GM12878 (cell line): ENCODE measurements around the gene DYNLL1. TPM values are rescaled to one million over a fixed set of nuclear protein-coding genes. Genes with fewer than 3 reads are reported as not detected.
A peak's percentile ranks its signal among the peaks of the same experiment; 100 is the strongest.

ENCODE experiments used
- ATAC-seq: fragments of 200-7000 bp; cut with Tn5 transposase; 3 replicates; pipeline ENCODE4 v1.9.1; 2020; ENCODE audit warnings: mild to moderate bottlenecking, moderate library complexity
- BruUV-seq: library from RNA; stranded (reverse); fragments of 400-500 nt; replicated peaks from 2 replicates; lab custom pipeline; 2021; lab: Mats Ljungman, UMichigan
- CTCF ChIA-PET: fragments of 300-600 bp; sonication (Branson Sonifier 250); formaldehyde crosslinking; extraction: SDS; loops from one replicate; lab custom pipeline; 2021; ENCODE audit warnings: inconsistent platforms; lab: Yijun Ruan, JAX
- POLR2A ChIA-PET: fragments of 350-600 bp; formaldehyde crosslinking; extraction: SDS; loops from one replicate; lab custom pipeline; 2021; ENCODE audit warnings: inconsistent platforms; lab: Charles Lee
- RAD21 ChIA-PET: fragments of 300-600 bp; sonication (Branson Sonifier 250); formaldehyde crosslinking; loops from one replicate; lab custom pipeline; 2023; ENCODE audit warnings: antibody characterized with exemption; ENCODE audit not compliant: unreplicated experiment; lab: Charles Lee
- SMC1A ChIA-PET: fragments of 300-600 bp; sonication (Branson Sonifier 250); formaldehyde crosslinking; loops from one replicate; lab custom pipeline; 2023; ENCODE audit not compliant: unreplicated experiment, uncharacterized antibody; lab: Charles Lee
- DNase-seq: peaks from one replicate; pipeline ENCODE4 v3.0.0-alpha.2; 2011; ENCODE audit warnings: low read depth, low spot score
- FAIRE-seq: peaks from 3 replicates; lab custom pipeline; 2011; peaks lifted over from hg19 to GRCh38; lab: Jason Lieb, UNC
- H2AFZ ChIP-seq: 2 replicates; pipeline ENCODE4 v1.6.0; 2011; ENCODE audit warnings: low read depth, low read length, control low read depth; ENCODE audit not compliant: control insufficient read depth
- H3K27ac ChIP-seq: 2 replicates; pipeline ENCODE4 v1.5.1; 2011; ENCODE audit warnings: control low read depth; ENCODE audit not compliant: control insufficient read depth, insufficient read depth
- H3K27me3 ChIP-seq, 2 experiments: replicated peaks in 1 of 2; 2 replicates each; pipeline versions ENCODE4 v1.6.0 to v1.6.1; 2011; ENCODE audit warnings: low read length in 1 of 2; ENCODE audit not compliant: control insufficient read depth in 2 of 2, insufficient read depth in 2 of 2
- H3K36me3 ChIP-seq, 2 experiments: 2 replicates each; pipeline ENCODE4 v1.5.1; 2011; ENCODE audit warnings: low read length in 1 of 2; ENCODE audit not compliant: control insufficient read depth in 2 of 2, insufficient read depth in 2 of 2
- H3K4me1 ChIP-seq: 2 replicates; pipeline ENCODE4 v1.6.1; 2011; ENCODE audit warnings: mild to moderate bottlenecking, low read length, moderate library complexity, mixed read lengths; ENCODE audit not compliant: control insufficient read depth, insufficient read depth
- H3K4me2 ChIP-seq: 2 replicates; pipeline ENCODE4 v1.6.0; 2011; ENCODE audit warnings: control low read depth; ENCODE audit not compliant: control insufficient read depth, insufficient read depth
- H3K4me3 ChIP-seq: fragments of 200-600 bp; sonication (generic); 2 replicates; pipeline ENCODE4 v1.5.1; 2016
- H3K79me2 ChIP-seq: 2 replicates; pipeline ENCODE4 v1.6.0; 2011; ENCODE audit warnings: low read length; ENCODE audit not compliant: control insufficient read depth, insufficient read depth
- H3K9ac ChIP-seq: 2 replicates; pipeline ENCODE4 v1.8.0; 2011; ENCODE audit warnings: low read length, control low read depth, mixed read lengths; ENCODE audit not compliant: control insufficient read depth, insufficient read depth
- H3K9me3 ChIP-seq: replicated peaks from 3 replicates; pipeline ENCODE4 v1.5.1; 2011; ENCODE audit warnings: mild to moderate bottlenecking, low read length; ENCODE audit not compliant: control insufficient read depth, insufficient read depth
- H4K20me1 ChIP-seq: 2 replicates; pipeline ENCODE4 v1.6.0; 2011; ENCODE audit not compliant: control insufficient read depth, insufficient read depth
- CTCF ChIP-seq, 3 experiments: IDR thresholded peaks in 2 of 3; conservative IDR thresholded peaks in 1 of 3; 2 replicates each; pipeline ENCODE4 v1.5.1; 2011; ENCODE audit warnings: low read depth in 3 of 3, low read length in 3 of 3, mild to moderate bottlenecking in 3 of 3, control low read depth in 2 of 3, moderate library complexity in 2 of 3, inconsistent platforms in 1 of 3, mixed read lengths in 1 of 3; ENCODE audit not compliant: control insufficient read depth in 2 of 3, insufficient read depth in 1 of 3; ENCODE audit errors: extremely low read depth in 1 of 3
- DPF2 ChIP-seq: fragments of 450-650 bp; IDR thresholded peaks from 2 replicates; pipeline ENCODE4 v1.6.1; 2017; ENCODE audit warnings: mild to moderate bottlenecking
- E2F4 ChIP-seq: IDR thresholded peaks from 2 replicates; pipeline ENCODE4 v1.6.1; 2012; ENCODE audit warnings: low read depth, low read length, improper control_type of control experiment
- KLF5 ChIP-seq: fragments of 450-650 bp; IDR thresholded peaks from 2 replicates; pipeline ENCODE4 v1.6.1; 2014; ENCODE audit warnings: mild to moderate bottlenecking; ENCODE audit not compliant: partially characterized antibody
- MTA3 ChIP-seq: IDR thresholded peaks from 2 replicates; pipeline ENCODE4 v1.6.1; 2012; ENCODE audit warnings: low read length, inconsistent platforms, borderline replicate concordance
- RAD21 ChIP-seq: IDR thresholded peaks from 2 replicates; pipeline ENCODE4 v1.6.1; 2011; ENCODE audit warnings: mild to moderate bottlenecking, low read depth, low read length, moderate library complexity; ENCODE audit not compliant: insufficient read depth
- SMAD1 ChIP-seq: fragments of 450-650 bp; IDR thresholded peaks from 2 replicates; pipeline ENCODE4 v1.6.1; 2018; ENCODE audit warnings: mild to moderate bottlenecking, low read depth; ENCODE audit not compliant: partially characterized antibody
- SMC3 ChIP-seq: IDR thresholded peaks from 2 replicates; pipeline ENCODE4 v1.6.1; 2011; ENCODE audit warnings: low read length, improper control_type of control experiment, borderline replicate concordance
- SRF ChIP-seq, 2 experiments: IDR thresholded peaks; 2 replicates each; pipeline ENCODE4 v1.6.1; 2011; ENCODE audit warnings: low read depth in 2 of 2, low read length in 2 of 2, mild to moderate bottlenecking in 1 of 2, moderate library complexity in 1 of 2
- WGBS: methylation state at CpG from one replicate; pipeline ENCODE4 v1.1.6; 2016; ENCODE audit warnings: low lambda C conversion rate; ENCODE audit not compliant: insufficient replicate concordance, insufficient coverage; ENCODE audit errors: missing lambda C conversion rate; 5-methylcytosine and 5-hydroxymethylcytosine counted together
- in situ Hi-C: fragments of 300-500 bp; cut with MboI; formaldehyde crosslinking; loops from 9 replicates; pipeline ENCODE4 v1.14.3; 2018; ENCODE audit warnings: mixed read lengths
- intact Hi-C: fragments of 100-400 bp; cut with micrococcal nuclease; formaldehyde crosslinking; loops from one replicate; pipeline ENCODE4 v1.14.2; 2022; ENCODE audit not compliant: unreplicated experiment
- polyA plus RNA-seq, 11 experiments: library from polyadenylated mRNA; depleted of rRNA in 4 of 11; unstranded in 6 of 11; stranded (reverse) in 5 of 11; fragments of >200 nt; fragmentation: Nextera tagmentation in 4 of 11; fragmentation: Illumina TruSeq in 1 of 11; extraction: Ambion mirVana in 4 of 11; extraction: Trizol in 1 of 11; gene quantifications; 1 replicate in 1 of 11; 2 replicates in 10 of 11; pipeline versions ENCODE4 v1.2.1 to v1.2.3, GENCODE V29; 2011 to 2016; ENCODE audit warnings: inconsistent platforms in 2 of 11, missing spikeins in 2 of 11, low read depth in 1 of 11
- total RNA-seq, 4 experiments: library from RNA; depleted of rRNA in 3 of 4; stranded (reverse); fragments of >200 nt in 3 of 4; fragmentation: Illumina TruSeq in 1 of 4; extraction: Trizol in 1 of 4; gene quantifications; 2 replicates each; pipeline versions ENCODE4 v1.2.1 to v1.2.3, GENCODE V29; 2013 to 2021
- TF ChIP-seq, protein P1 (sequence below): fragments of 450-650 bp; conservative IDR thresholded peaks from 2 replicates; pipeline ENCODE4 v1.6.1; 2017; ENCODE audit warnings: mild to moderate bottlenecking, moderate library complexity
- TF ChIP-seq, protein P2 (sequence below): IDR thresholded peaks from 2 replicates; pipeline ENCODE4 v1.6.1; 2012; ENCODE audit warnings: low read depth, low read length, improper control_type of control experiment

Gene DYNLL1
- total and polyA plus RNA-seq, 10 of the 15 experiments (the other 5 are each of a cell fraction or from before 2014, with no cell fraction given) = 239 to 796 (median 379) TPM

DNA sequence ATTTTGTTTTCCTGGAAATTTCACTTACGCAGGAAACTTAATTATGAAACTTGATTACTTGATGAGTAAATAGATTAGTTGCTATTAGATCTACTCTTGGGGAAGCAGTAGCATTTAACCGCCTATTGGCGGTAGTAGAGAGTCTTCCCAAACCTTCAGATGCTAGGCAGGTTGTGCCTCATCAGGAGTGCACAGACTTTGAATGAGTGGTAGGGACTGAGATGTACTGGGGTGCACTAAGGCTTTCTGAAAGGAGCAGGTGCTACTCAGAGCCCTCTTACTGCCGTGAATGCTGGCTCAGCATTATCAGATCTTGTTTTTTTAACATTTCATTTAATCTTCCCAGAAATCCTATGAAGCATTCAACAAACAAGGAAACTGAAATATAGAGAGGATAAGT, 41.9 kb upstream of the DYNLL1 start:
- ChIA-PET SMC1A (interaction anchor here (0.7 to 3.0 kb wide), 5 partner anchors 9 to 82 kb away, joined by 3 to 10 read pairs (median 4); no protein-coding TSS in a partner anchor), POLR2A (interaction anchor here (0.7 kb wide), 1 partner anchor 11 kb away, joined by 3 read pairs; no protein-coding TSS in a partner anchor), RAD21 (no interaction called here), CTCF (interaction anchor here (1.3 to 4.3 kb wide), 5 partner anchors 14 to 152 kb away, joined by 3 to 39 read pairs (median 6); partner anchors contain the start of genes SIRT4 and SRSF9)
- Histone ChIP-seq H3K36me3 (peaks cover 8 to 25% of the 10 kb centered on the region in 2 experiments), H3K4me1 (no peaks in the 10 kb centered on the region), H4K20me1 (no peaks in the 10 kb centered on the region), H3K27me3 (no peaks in the 10 kb centered on the region), H2AFZ (no peak overlapping the region), H3K27ac (no peak overlapping the region), H3K9me3 (no peaks in the 10 kb centered on the region), H3K9ac (no peak overlapping the region), H3K4me2 (no peak overlapping the region), H3K4me3 (no peak overlapping the region), H3K79me2 (peaks cover 2% of the 10 kb centered on the region)
- BruUV-seq = no TSS peak
- FAIRE-seq = no peak
- DNase-seq = no peak
- intact Hi-C loops = no loop called here
- in situ Hi-C loops = no loop called here
- WGBS = 12% methylated on average over 4 of the region's 4 CpGs
- ATAC-seq = peak; percentile 92
- TF ChIP-seq E2F4 (no peak), SMC3 (peak; percentile 17; the same call in 1 of the 2 replicates), SMAD1 (no peak), KLF5 (no peak), RAD21 (peak; percentile 40; the same call in 1 of the 2 replicates), DPF2 (no peak), MTA3 (no peak), CTCF (IDR thresholded peaks at IDR 0.05 in 2 of 3, conservative IDR thresholded peaks at IDR 0.05 in 1 of 3; ENCODE audit: control insufficient read depth in 2 of 3, extremely low read depth in 1 of 3, insufficient read depth in 1 of 3, low read depth in 3 of 3, low read length in 3 of 3) (peak; percentile 55 to 74 (median 62)), SRF (IDR thresholded peaks at IDR 0.05; ENCODE audit: low read depth in 2 of 2, low read length in 2 of 2) (no peak)
- TF ChIP-seq, protein P1, sequence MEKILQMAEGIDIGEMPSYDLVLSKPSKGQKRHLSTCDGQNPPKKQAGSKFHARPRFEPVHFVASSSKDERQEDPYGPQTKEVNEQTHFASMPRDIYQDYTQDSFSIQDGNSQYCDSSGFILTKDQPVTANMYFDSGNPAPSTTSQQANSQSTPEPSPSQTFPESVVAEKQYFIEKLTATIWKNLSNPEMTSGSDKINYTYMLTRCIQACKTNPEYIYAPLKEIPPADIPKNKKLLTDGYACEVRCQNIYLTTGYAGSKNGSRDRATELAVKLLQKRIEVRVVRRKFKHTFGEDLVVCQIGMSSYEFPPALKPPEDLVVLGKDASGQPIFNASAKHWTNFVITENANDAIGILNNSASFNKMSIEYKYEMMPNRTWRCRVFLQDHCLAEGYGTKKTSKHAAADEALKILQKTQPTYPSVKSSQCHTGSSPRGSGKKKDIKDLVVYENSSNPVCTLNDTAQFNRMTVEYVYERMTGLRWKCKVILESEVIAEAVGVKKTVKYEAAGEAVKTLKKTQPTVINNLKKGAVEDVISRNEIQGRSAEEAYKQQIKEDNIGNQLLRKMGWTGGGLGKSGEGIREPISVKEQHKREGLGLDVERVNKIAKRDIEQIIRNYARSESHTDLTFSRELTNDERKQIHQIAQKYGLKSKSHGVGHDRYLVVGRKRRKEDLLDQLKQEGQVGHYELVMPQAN = no peak
- TF ChIP-seq, protein P2, sequence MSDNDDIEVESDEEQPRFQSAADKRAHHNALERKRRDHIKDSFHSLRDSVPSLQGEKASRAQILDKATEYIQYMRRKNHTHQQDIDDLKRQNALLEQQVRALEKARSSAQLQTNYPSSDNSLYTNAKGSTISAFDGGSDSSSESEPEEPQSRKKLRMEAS = no peak
- TF ChIP-seq, all 136 proteins: peak for 3
